ENCODE data around the gene MEX3D. TPM values are rescaled to one million over a fixed set of nuclear protein-coding genes. Genes with fewer than 3 reads are reported as not detected.
"Not testable (repeated sequence)": the region's sequence is repeated elsewhere in the genome, so short reads cannot be mapped to it uniquely, and the experiment has no call there.

MEX3D gene
- total and polyA plus RNA-seq, 12 donors = 1.6 to 31.6 (median 14.4) TPM

DNA sequence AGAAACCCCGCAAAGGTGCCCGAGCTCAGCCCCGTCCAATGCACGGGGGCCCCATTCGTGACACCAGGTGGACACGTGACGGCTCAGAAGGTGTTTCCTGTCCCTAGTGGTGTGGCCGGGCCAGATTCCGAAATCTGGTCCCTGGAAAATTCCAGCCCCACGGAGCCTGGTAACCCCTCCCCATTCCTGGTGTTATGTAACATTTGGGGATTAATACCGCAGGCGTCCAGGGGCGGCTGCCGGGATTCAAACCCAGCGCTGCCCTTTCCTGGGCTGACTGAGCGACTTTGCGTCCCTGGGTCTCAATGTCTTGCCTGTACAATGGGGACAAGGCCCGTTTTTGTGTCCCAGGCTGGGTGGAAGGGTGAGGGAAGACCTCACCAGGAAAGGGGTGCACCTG lies 45.3 kb downstream of the MEX3D start:
- Histone ChIP-seq H3K9me3 (replicated peaks in 1 of 3) (no peaks in the 10 kb centered on the region), H3K4me1 (replicated peaks in 1 of 2) (no peaks in the 10 kb centered on the region), H3K27me3 (peaks cover 43% of the 10 kb centered on the region), H3K4me3 (no peak overlapping the region), H3K27ac (no peak overlapping the region), H3K36me3 (replicated peaks in 1 of 2) (no peaks in the 10 kb centered on the region)
- 70 to 86% (median 79%) methylated on average over 6 to 18 of the region's 18 CpGs for WGBS, 4 donors
- no peak for DNase-seq
- no peak for TF ChIP-seq POLR2A (IDR thresholded peaks at IDR 0.05)
- TF ChIP-seq, protein P1, sequence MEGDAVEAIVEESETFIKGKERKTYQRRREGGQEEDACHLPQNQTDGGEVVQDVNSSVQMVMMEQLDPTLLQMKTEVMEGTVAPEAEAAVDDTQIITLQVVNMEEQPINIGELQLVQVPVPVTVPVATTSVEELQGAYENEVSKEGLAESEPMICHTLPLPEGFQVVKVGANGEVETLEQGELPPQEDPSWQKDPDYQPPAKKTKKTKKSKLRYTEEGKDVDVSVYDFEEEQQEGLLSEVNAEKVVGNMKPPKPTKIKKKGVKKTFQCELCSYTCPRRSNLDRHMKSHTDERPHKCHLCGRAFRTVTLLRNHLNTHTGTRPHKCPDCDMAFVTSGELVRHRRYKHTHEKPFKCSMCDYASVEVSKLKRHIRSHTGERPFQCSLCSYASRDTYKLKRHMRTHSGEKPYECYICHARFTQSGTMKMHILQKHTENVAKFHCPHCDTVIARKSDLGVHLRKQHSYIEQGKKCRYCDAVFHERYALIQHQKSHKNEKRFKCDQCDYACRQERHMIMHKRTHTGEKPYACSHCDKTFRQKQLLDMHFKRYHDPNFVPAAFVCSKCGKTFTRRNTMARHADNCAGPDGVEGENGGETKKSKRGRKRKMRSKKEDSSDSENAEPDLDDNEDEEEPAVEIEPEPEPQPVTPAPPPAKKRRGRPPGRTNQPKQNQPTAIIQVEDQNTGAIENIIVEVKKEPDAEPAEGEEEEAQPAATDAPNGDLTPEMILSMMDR (IDR thresholded peaks at IDR 0.05) = no peak
- intact Hi-C loops (cut with DNase I) = no loop called here

DNA sequence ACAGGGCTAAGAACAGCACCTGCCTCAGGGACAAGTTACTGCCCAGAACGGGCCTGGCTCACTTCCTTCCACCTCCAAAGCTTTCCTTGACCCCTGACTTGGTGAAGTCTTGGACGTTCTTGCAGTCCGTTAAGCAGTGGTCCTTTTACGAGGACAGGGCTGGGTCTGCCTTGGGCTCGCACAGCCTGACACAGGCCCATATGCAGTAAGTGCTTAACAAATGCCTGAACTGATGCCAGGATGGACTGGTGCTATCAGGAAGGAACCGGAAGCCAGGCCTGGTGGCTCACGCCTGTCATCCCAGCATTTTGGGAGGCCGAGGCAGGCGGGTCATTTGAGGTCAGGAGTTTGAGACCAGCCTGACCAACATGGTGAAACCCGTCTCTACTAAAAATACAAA lies 46.1 kb downstream of the MEX3D start:
- Histone ChIP-seq H3K4me1 (replicated peaks in 1 of 2) (no peaks in the 10 kb centered on the region), H3K9me3 (replicated peaks in 1 of 3) (no peaks in the 10 kb centered on the region), H3K27ac (no peak overlapping the region), H3K27me3 (peaks cover 35% of the 10 kb centered on the region), H3K4me3 (no peak overlapping the region), H3K36me3 (replicated peaks in 1 of 2) (no peaks in the 10 kb centered on the region)
- DNase-seq = no peak
- TF ChIP-seq, protein P1 (IDR thresholded peaks at IDR 0.05) = no peak
- no peak for TF ChIP-seq POLR2A (IDR thresholded peaks at IDR 0.05)
- intact Hi-C loops (cut with DNase I) = no loop called here
- 73 to 79% (median 77%) methylated on average over 3 to 10 of the region's 10 CpGs for WGBS, 4 donors

DNA sequence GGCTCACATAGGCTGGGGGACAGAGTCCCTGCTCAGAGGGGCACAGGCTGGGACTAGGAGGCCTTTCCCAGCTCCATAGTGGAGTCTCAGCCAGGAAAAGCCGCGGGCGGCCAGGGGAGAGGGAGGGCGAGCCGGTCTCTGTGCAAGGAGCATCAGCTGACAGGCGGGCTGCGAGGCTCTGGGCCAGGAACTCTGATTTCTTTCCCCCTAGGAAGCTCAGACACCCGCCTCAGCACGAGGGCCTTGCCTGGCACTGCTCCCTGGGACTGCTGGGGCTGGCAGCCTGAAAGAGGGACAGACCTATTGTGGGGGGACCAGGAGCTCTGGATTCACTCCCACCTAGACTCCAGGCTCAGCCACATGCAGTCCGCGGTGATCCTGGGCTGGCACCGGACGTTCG lies 46.5 kb downstream of the MEX3D start:
- H3K27ac ChIP-seq = no peak overlapping the region
- intact Hi-C loops (cut with DNase I) = no loop called here

DNA sequence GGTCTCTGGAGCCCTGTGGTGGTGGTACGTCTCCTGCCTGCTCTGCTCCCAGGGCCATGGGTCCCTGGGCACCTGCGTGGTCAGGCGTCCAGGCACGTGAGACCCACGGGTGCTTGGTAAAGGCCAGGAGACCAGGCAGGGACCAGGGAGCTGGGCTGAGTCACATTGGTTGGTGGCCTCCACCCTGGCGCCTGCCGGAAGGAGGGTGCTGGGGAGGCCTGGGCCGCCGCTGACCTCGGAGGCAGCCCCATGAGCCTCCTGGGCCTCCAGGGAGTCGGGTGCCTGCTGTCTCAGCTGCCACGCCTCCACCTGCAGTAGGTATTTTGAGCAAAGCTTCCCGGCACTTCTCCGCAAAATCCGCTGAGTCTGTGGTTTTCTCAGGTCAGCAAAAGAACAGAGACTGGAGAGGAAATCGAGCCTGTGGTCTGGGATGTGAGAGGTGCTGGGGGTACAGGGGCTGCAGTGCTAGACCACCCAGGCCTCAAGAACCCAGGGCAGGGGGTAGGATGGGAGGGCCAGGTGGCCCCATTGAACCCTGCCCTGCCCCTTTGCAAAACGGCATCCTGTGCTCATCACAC lies 47.8 kb downstream of the MEX3D start:
- H3K27me3 ChIP-seq = peaks cover 25% of the 10 kb centered on the region
- 67 to 80% (median 77%) methylated on average over 5 to 17 of the region's 17 CpGs for WGBS, 4 donors
- no peak for TF ChIP-seq POLR2A (IDR thresholded peaks at IDR 0.05)
- TF ChIP-seq, protein P1 (IDR thresholded peaks at IDR 0.05) = no peak

More for the DNA sequence above, 46.5 kb downstream of the MEX3D start:
- WGBS, 4 donors = 78 to 87% (median 79%) methylated on average over 8 to 14 of the region's 14 CpGs
- no peaks in the 10 kb centered on the region for H3K4me1 ChIP-seq (replicated peaks in 1 of 2)
- peaks cover 35% of the 10 kb centered on the region for H3K27me3 ChIP-seq
- DNase-seq = no peak
- TF ChIP-seq POLR2A (IDR thresholded peaks at IDR 0.05) = no peak
- TF ChIP-seq, protein P1 (IDR thresholded peaks at IDR 0.05) = no peak
- H3K4me3 ChIP-seq = no peak overlapping the region
- H3K36me3 ChIP-seq (replicated peaks in 1 of 2) = no peaks in the 10 kb centered on the region
- H3K9me3 ChIP-seq (replicated peaks in 1 of 3) = no peaks in the 10 kb centered on the region

DNA sequence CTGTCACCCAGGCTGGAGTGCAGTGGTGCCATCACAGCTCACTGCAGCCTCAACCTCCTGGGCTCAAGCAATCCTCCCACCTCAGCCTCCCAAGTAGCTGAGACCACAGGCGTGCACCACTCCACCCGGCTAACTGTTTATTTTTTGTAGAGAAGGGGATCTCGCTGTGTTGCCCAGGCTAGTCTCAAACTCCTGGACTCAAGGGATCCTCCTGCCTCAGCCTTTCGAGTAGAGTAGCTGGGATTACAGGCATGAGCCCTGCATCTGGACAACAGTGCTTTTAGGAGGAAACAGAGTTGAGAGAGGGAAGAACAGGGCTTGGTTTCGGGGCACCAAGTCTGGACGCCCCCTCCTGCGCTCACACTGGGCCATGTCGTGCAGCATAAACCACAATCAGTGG lies 48.3 kb downstream of the MEX3D start:
- intact Hi-C loops (cut with DNase I) = loop anchor here in 1 of 2 donors (10.0 kb wide), 1 partner anchor 235 kb away; the partner anchor contains the start of gene EFNA2
- H3K27ac ChIP-seq; H3K36me3 ChIP-seq (replicated peaks in 1 of 2); H3K4me1 ChIP-seq (replicated peaks in 1 of 2); DNase-seq; H3K4me3 ChIP-seq; H3K9me3 ChIP-seq (replicated peaks in 1 of 3): not testable (repeated sequence)
- H3K27me3 ChIP-seq = peaks cover 25% of the 10 kb centered on the region
- WGBS, 4 donors = 63 to 91% (median 85%) methylated on average over 6 to 8 of the region's 8 CpGs

More for the DNA sequence above, 47.8 kb downstream of the MEX3D start:
- no peaks in the 10 kb centered on the region for H3K9me3 ChIP-seq (replicated peaks in 1 of 3)
- H3K4me1 ChIP-seq (replicated peaks in 1 of 2) = no peaks in the 10 kb centered on the region
- H3K27ac ChIP-seq = no peak overlapping the region
- H3K36me3 ChIP-seq (replicated peaks in 1 of 2) = no peaks in the 10 kb centered on the region
- DNase-seq = no peak
- intact Hi-C loops (cut with DNase I) = no loop called here
- no peak overlapping the region for H3K4me3 ChIP-seq
